Umbilical cord (tissue), 2 donors: ENCODE results near the gene SLC31A1. TPM values are rescaled to one million over a fixed set of nuclear protein-coding genes. Genes with fewer than 3 reads are reported as not detected.
"Not testable (repeated sequence)": the region's sequence is repeated elsewhere in the genome, so short reads cannot be mapped to it uniquely, and the experiment has no call there.

ENCODE experiments used
- DNase-seq: peaks from one replicate; pipeline ENCODE4 v3.0.0-alpha.2; 2015; ENCODE audit warnings: low spot score
- total RNA-seq: library from RNA; depleted of rRNA; stranded (reverse); fragments of >200 nt; gene quantifications from one replicate; pipeline ENCODE4 v1.2.3, GENCODE V29; 2014; ENCODE audit warnings: low replicate concordance; ENCODE audit not compliant: insufficient read depth

SLC31A1 gene
- total RNA-seq, 1 donor from 2014 or later = 11.8 TPM

GRCh38 chr9:113220467-113221002 lies 809 bp upstream of the SLC31A1 start:
- DNase-seq = no peak

GRCh38 chr9:113221800-113222481 lies 597 bp downstream of the SLC31A1 start:
- no peak for DNase-seq

GRCh38 chr9:113222482-113222841 lies 1.1 kb downstream of the SLC31A1 start:
- no peak for DNase-seq

GRCh38 chr9:113223963-113224362 lies 2.6 kb downstream of the SLC31A1 start:
- DNase-seq = no peak

GRCh38 chr9:113227436-113227835 lies 6.1 kb downstream of the SLC31A1 start:
- DNase-seq = no peak

- DNase-seq = no peak
Measured at GRCh38 chr9:113228130-113228665, 6.9 kb downstream of the SLC31A1 start.

- DNase-seq = no peak
Measured at GRCh38 chr9:113231701-113232100, 10.4 kb downstream of the SLC31A1 start.

- not testable (repeated sequence) for DNase-seq
Measured at GRCh38 chr9:113235701-113236255, 14.4 kb downstream of the SLC31A1 start.

- no peak for DNase-seq
Measured at GRCh38 chr9:113237026-113237425, 15.7 kb downstream of the SLC31A1 start.

- DNase-seq = no peak
Measured at GRCh38 chr9:113238202-113238858, 17.0 kb downstream of the SLC31A1 start.

- no peak for DNase-seq
Measured at GRCh38 chr9:113238859-113239232, 17.5 kb downstream of the SLC31A1 start.

- DNase-seq = peak; percentile 61
Measured at GRCh38 chr9:113241161-113241560, 19.8 kb downstream of the SLC31A1 start.

GRCh38 chr9:113244556-113244955 lies 23.2 kb downstream of the SLC31A1 start:
- no peak for DNase-seq

- no peak for DNase-seq
Measured at GRCh38 chr9:113245894-113246293, 24.6 kb downstream of the SLC31A1 start.

GRCh38 chr9:113246928-113247327 lies 25.6 kb downstream of the SLC31A1 start:
- no peak for DNase-seq

GRCh38 chr9:113247640-113248039 lies 26.3 kb downstream of the SLC31A1 start:
- no peak for DNase-seq

- not testable (repeated sequence) for DNase-seq
Measured at GRCh38 chr9:113249661-113250060, 28.3 kb downstream of the SLC31A1 start.

- no peak for DNase-seq
Measured at GRCh38 chr9:113250807-113251206, 29.5 kb downstream of the SLC31A1 start.

- no peak for DNase-seq
Measured at GRCh38 chr9:113254991-113255390, 33.6 kb downstream of the SLC31A1 start.

- no peak for DNase-seq
Measured at GRCh38 chr9:113255438-113255837, 34.1 kb downstream of the SLC31A1 start.

GRCh38 chr9:113257863-113258262 lies 36.5 kb downstream of the SLC31A1 start:
- DNase-seq = no peak

- DNase-seq = no peak
Measured at GRCh38 chr9:113258282-113258681, 36.9 kb downstream of the SLC31A1 start.
